Tibial nerve (tissue), 4 donors: ENCODE results near the gene PRLR. TPM values are rescaled to one million over a fixed set of nuclear protein-coding genes. Genes with fewer than 3 reads are reported as not detected.
A peak's percentile ranks its signal among the peaks of the same experiment; 100 is the strongest.

Experiments
- DNase-seq, 2 donors: peaks; one replicate each; pipeline ENCODE4 v3.0.0-alpha.2; 2019; ENCODE audit warnings: low spot score in 2 of 2
- H3K27ac ChIP-seq, 4 donors: fragments of 200-600 bp; sonication (generic) in 3 of 4; one replicate each; pipeline ENCODE4 v1.5.1; 2017 to 2019; ENCODE audit warnings: mild to moderate bottlenecking in 1 of 4
- H3K27me3 ChIP-seq, 2 donors: fragments of 200-600 bp; sonication (generic) in 1 of 2; one replicate each; pipeline versions ENCODE4 v1.5.1 to v1.6.0; 2017 to 2019
- H3K36me3 ChIP-seq, 3 donors: fragments of 200-600 bp; sonication (generic); one replicate each; pipeline ENCODE4 v1.5.1; 2018 to 2019
- H3K4me1 ChIP-seq, 4 donors: fragments of 200-600 bp; sonication (generic) in 3 of 4; one replicate each; pipeline ENCODE4 v1.5.1; 2017 to 2019
- H3K4me3 ChIP-seq, 4 donors: fragments of 200-600 bp; sonication (generic) in 3 of 4; one replicate each; pipeline ENCODE4 v1.5.1; 2017 to 2019; ENCODE audit warnings: mild to moderate bottlenecking in 1 of 4, moderate library complexity in 1 of 4
- H3K9me3 ChIP-seq, 4 donors: fragments of 200-600 bp; sonication (generic) in 3 of 4; one replicate each; pipeline ENCODE4 v1.5.1; 2017 to 2019
- EP300 ChIP-seq, 2 donors: sonication (generic); formaldehyde crosslinking; IDR thresholded peaks; one replicate each; pipeline ENCODE4 v1.6.1; 2017; ENCODE audit warnings: antibody characterized with exemption in 2 of 2, mild to moderate bottlenecking in 1 of 2
- POLR2A ChIP-seq, 2 donors: fragments of 450-650 bp; IDR thresholded peaks; one replicate each; pipeline ENCODE4 v1.6.1; 2017; ENCODE audit warnings: antibody characterized with exemption in 2 of 2, mild to moderate bottlenecking in 2 of 2, moderate library complexity in 2 of 2
- WGBS, 2 donors: methylation state at CpG; one replicate each; pipeline ENCODE4 v1.1.5; 2018; 5-methylcytosine and 5-hydroxymethylcytosine counted together
- total RNA-seq, 4 donors: library from RNA; depleted of rRNA; stranded (reverse); fragments of >200 nt; gene quantifications; one replicate each; pipeline ENCODE4 v1.1.0, GENCODE V29; 2016
- TF ChIP-seq, protein P1 (sequence below), 5 experiments: fragments of 200-600 bp in 3 of 5; fragments of 450-650 bp in 2 of 5; sonication (generic) in 3 of 5; IDR thresholded peaks; one replicate each; pipeline ENCODE4 v1.5.1; 2016 to 2019; ENCODE audit warnings: antibody characterized with exemption in 5 of 5, mild to moderate bottlenecking in 3 of 5, moderate library complexity in 2 of 5

The PRLR gene
- total RNA-seq, 4 donors from 2014 or later = 0.84 to 5.3 (median 4.0) TPM

DNA sequence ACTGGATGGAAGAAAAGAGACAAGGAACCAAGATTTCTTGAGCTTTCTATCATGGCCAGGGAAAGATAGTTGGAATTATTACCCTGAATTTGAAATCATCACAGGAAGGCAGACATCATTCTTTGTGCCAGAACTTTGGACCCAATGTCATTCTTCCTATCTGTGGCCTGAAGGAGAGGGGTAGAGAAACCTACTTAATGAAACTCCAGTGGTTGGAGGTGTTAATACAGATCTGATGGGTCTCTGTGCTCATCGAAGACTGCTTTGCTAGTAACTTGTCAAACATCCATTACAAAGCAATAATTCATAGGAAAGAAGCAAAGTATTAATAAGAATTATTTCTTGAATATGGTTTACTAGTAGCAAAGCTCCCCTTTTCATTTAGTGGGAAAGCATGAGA is 26.9 kb downstream of the PRLR start:
- Histone ChIP-seq H3K4me1 (peaks cover 0 to 8% (median 3%) of the 10 kb centered on the region in 4 donors), H3K27ac (no peak overlapping the region), H3K4me3 (no peak overlapping the region), H3K27me3 (no peaks in the 10 kb centered on the region), H3K36me3 (no peaks in the 10 kb centered on the region), H3K9me3 (no peaks in the 10 kb centered on the region)
- TF ChIP-seq, protein P1, sequence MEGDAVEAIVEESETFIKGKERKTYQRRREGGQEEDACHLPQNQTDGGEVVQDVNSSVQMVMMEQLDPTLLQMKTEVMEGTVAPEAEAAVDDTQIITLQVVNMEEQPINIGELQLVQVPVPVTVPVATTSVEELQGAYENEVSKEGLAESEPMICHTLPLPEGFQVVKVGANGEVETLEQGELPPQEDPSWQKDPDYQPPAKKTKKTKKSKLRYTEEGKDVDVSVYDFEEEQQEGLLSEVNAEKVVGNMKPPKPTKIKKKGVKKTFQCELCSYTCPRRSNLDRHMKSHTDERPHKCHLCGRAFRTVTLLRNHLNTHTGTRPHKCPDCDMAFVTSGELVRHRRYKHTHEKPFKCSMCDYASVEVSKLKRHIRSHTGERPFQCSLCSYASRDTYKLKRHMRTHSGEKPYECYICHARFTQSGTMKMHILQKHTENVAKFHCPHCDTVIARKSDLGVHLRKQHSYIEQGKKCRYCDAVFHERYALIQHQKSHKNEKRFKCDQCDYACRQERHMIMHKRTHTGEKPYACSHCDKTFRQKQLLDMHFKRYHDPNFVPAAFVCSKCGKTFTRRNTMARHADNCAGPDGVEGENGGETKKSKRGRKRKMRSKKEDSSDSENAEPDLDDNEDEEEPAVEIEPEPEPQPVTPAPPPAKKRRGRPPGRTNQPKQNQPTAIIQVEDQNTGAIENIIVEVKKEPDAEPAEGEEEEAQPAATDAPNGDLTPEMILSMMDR (IDR thresholded peaks at IDR 0.05) = no peak
- TF ChIP-seq POLR2A (IDR thresholded peaks at IDR 0.05) (no peak), EP300 (IDR thresholded peaks at IDR 0.05) (no peak)
- WGBS, 2 donors = 79 to 90% methylated on average over 1 of the region's 1 CpG
- no peak for DNase-seq

DNA sequence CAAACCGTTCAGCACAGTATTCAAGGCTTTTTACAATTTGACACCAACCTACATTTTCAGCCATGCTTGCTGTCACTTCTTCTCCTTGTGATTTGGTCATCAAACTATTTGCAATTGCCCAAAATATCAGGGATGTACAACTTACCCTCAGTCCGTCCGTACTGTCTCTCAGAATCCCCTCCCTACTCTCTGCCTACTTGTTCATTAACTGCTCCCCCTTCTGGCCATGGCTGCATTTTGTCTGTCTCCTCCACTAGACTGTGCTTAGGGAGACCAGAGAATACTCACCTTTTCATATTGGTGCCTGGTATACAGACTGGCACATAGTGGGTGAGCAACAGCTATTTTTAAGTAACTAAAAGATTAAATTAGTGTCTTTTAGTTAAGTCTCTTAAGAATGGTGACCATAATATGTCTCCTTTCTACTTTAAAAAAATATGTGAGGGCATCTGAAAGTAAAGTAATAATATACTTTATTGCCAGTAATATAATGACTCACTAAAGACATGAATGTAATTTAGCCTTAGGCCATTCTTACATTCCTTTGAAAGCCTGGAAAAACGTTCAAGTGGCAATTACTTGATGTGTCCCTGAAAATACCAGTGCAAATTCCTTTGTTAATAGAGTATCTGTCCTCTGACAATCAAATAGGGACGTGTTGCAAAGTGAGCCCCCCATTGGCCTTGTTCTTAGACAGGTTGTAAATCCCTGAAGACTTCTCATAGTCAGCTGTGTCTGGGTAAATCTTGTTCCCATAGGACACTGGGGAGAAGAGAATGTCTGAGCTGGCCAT is 27.8 kb downstream of the PRLR start:
- no peak overlapping the region for H3K27ac ChIP-seq
- 55 to 60% methylated on average over 5 of the region's 5 CpGs for WGBS, 2 donors
- H3K4me3 ChIP-seq = no peak overlapping the region
- peaks cover 0 to 17% (median 6%) of the 10 kb centered on the region in 4 donors for H3K4me1 ChIP-seq
- no peaks in the 10 kb centered on the region for H3K27me3 ChIP-seq
- H3K36me3 ChIP-seq = no peaks in the 10 kb centered on the region
- H3K9me3 ChIP-seq = no peaks in the 10 kb centered on the region
- TF ChIP-seq, protein P1 (IDR thresholded peaks at IDR 0.05) = peak in 4 of 5 experiments; percentile 10 to 40 (median 24)
- TF ChIP-seq EP300 (IDR thresholded peaks at IDR 0.05) = no peak
- peak; percentile 32 to 70 for DNase-seq

DNA sequence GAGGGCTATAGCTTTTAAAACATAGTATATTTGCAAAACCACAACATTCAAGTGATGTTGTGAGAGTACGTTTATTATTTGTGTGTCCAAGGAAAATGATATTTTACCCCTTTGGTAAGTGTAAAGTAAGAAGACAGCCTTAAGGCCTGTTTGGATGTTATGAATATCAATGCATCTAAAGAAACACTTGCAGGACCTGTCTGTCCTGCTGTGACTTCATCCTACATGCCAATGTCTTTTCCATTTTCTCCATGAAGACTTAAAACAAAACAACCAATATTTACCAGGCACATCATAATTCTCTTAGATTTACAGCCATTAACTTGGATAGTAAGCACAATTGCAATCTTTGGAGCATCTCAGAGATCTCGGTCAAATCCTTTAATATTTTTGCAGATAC is 29.0 kb downstream of the PRLR start:
- H3K36me3 ChIP-seq = no peaks in the 10 kb centered on the region
- no peak overlapping the region for H3K4me3 ChIP-seq
- WGBS, 2 donors = 94 to 95% methylated on average over 2 of the region's 2 CpGs
- no peaks in the 10 kb centered on the region for H3K9me3 ChIP-seq
- no peak for DNase-seq
- TF ChIP-seq POLR2A (IDR thresholded peaks at IDR 0.05) = no peak
- TF ChIP-seq EP300 (IDR thresholded peaks at IDR 0.05) = no peak
- TF ChIP-seq, protein P1 (IDR thresholded peaks at IDR 0.05) = no peak
- peaks cover 0 to 17% (median 6%) of the 10 kb centered on the region in 4 donors for H3K4me1 ChIP-seq
- H3K27ac ChIP-seq = no peak overlapping the region
- no peaks in the 10 kb centered on the region for H3K27me3 ChIP-seq

DNA sequence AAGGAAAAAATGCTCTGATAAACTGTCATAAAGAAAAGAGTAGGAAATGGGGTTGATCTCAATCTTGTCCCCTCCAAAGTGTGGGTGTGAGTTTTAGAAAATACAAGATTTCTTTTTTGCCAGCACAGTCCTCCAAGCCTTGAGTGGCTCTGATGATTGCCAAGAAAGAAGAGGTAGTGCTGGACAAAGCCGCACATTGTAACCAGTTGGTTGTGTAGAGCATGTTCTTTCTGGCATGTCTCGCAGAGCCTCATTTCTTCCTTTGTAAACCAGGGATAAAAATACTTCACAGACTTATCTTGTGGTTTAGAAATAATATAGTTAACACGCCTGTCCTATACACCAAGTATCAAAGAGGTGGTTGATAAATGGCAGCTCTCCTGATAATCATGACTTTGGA is 30.4 kb downstream of the PRLR start:
- Histone ChIP-seq H3K36me3 (no peaks in the 10 kb centered on the region), H3K27ac (no peak overlapping the region), H3K4me1 (peaks cover 0 to 17% (median 6%) of the 10 kb centered on the region in 4 donors), H3K4me3 (no peak overlapping the region), H3K27me3 (no peaks in the 10 kb centered on the region), H3K9me3 (no peaks in the 10 kb centered on the region)
- TF ChIP-seq POLR2A (IDR thresholded peaks at IDR 0.05) (no peak), EP300 (IDR thresholded peaks at IDR 0.05) (no peak)
- TF ChIP-seq, protein P1 (IDR thresholded peaks at IDR 0.05) = no peak
- WGBS, 2 donors = 82 to 86% methylated on average over 3 of the region's 3 CpGs
- no peak for DNase-seq

DNA sequence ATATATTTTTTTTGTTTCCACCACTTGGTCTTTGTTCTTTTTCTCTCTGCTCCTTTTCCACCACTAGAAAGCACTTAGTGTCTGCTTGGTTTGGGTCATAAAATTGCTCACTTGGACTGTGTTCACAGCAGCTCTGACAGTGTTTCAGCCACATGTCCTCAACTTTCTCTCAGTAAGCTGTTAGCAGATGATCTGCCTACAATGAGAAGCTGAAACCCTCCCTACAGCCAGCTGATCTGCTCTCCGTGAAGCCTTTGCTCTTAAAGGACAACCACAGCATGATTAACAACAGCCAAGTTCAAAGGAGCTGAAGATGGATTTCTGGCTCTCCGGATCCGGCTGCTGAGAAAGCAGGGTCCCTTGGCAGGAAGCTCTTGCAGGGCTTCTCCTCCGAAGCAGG is 31.6 kb downstream of the PRLR start:
- no peak for DNase-seq
- Histone ChIP-seq H3K4me1 (peaks cover 0 to 17% (median 8%) of the 10 kb centered on the region in 4 donors), H3K27ac (no peak overlapping the region), H3K4me3 (no peak overlapping the region), H3K27me3 (no peaks in the 10 kb centered on the region), H3K9me3 (no peaks in the 10 kb centered on the region), H3K36me3 (no peaks in the 10 kb centered on the region)
- WGBS, 2 donors = 40 to 43% methylated on average over 4 of the region's 4 CpGs
- TF ChIP-seq POLR2A (IDR thresholded peaks at IDR 0.05) (no peak), EP300 (IDR thresholded peaks at IDR 0.05) (no peak)
- TF ChIP-seq, protein P1 (IDR thresholded peaks at IDR 0.05) = no peak
